MCF 10A (cell line): ENCODE data around the gene RNF31. TPM values are rescaled to one million over a fixed set of nuclear protein-coding genes. Genes with fewer than 3 reads are reported as not detected.

Experiments
- BruUV-seq: library from RNA; stranded (reverse); fragments of 400-500 nt; replicated peaks from 2 replicates; lab custom pipeline; 2021; lab: Mats Ljungman, UMichigan
- CTCF ChIA-PET: fragments of 300-600 bp; sonication (Branson Sonifier 250); formaldehyde crosslinking; extraction: SDS; loops from one replicate; lab custom pipeline; 2021; ENCODE audit warnings: antibody characterized with exemption, inconsistent platforms; lab: Yijun Ruan, JAX
- POLR2A ChIA-PET: fragments of 300-600, 350-650 bp; sonication (Branson Sonifier 250); formaldehyde crosslinking; extraction: SDS; loops from one replicate; lab custom pipeline; 2020; ENCODE audit warnings: antibody characterized with exemption, inconsistent platforms; lab: Yijun Ruan, JAX
- DNase-seq: peaks from one replicate; pipeline ENCODE4 v3.0.0-alpha.2; 2018; ENCODE audit not compliant: unreplicated experiment
- H3K27ac Mint-ChIP-seq: one replicate; pipeline ENCODE4 v1.8.0; 2022; ENCODE audit warnings: mild to moderate bottlenecking, low read depth, mixed read lengths; ENCODE audit not compliant: unreplicated experiment
- H3K27me3 Mint-ChIP-seq: one replicate; pipeline ENCODE4 v1.8.0; 2022; ENCODE audit warnings: mixed read lengths; ENCODE audit not compliant: insufficient read depth, unreplicated experiment
- H3K36me3 Mint-ChIP-seq: one replicate; pipeline ENCODE4 v1.8.0; 2022; ENCODE audit warnings: mild to moderate bottlenecking, moderate library complexity, mixed read lengths; ENCODE audit not compliant: insufficient read depth, unreplicated experiment
- H3K4me1 Mint-ChIP-seq: one replicate; pipeline ENCODE4 v1.8.0; 2022; ENCODE audit warnings: mixed read lengths; ENCODE audit not compliant: insufficient read depth, unreplicated experiment
- H3K4me3 Mint-ChIP-seq: one replicate; pipeline ENCODE4 v1.8.0; 2022; ENCODE audit warnings: mild to moderate bottlenecking, moderate library complexity, mixed read lengths; ENCODE audit not compliant: unreplicated experiment
- H3K9me3 Mint-ChIP-seq: one replicate; pipeline ENCODE4 v1.8.0; 2022; ENCODE audit warnings: mixed read lengths; ENCODE audit not compliant: unreplicated experiment
- CTCF ChIP-seq: fragments of 200-600 bp; IDR thresholded peaks from one replicate; pipeline ENCODE4 v1.8.0; 2022; ENCODE audit warnings: antibody characterized with exemption, mild to moderate bottlenecking; ENCODE audit not compliant: unreplicated experiment
- intact Hi-C: fragments of 100-400 bp; cut with micrococcal nuclease; formaldehyde crosslinking; loops from 2 replicates; pipeline ENCODE4 v1.14.1; 2022
- total RNA-seq: library from RNA; stranded (reverse); gene quantifications from 2 replicates; pipeline ENCODE4 v1.2.3, GENCODE V29; 2022

Gene RNF31
- total RNA-seq, 1 experiment from 2014 or later: 67.4 TPM

- TF ChIP-seq CTCF: no peak
- no TSS peak for BruUV-seq
- no peak within 1 kb of the TSS for H3K4me3 Mint-ChIP-seq
- no peaks in the 10 kb centered on the region for H3K27me3 Mint-ChIP-seq
- DNase-seq: no peak
- H3K27ac Mint-ChIP-seq: no peak within 1 kb of the TSS
- intact Hi-C loops: no loop called here
- H3K9me3 Mint-ChIP-seq: no peaks in the 10 kb centered on the region
- POLR2A ChIA-PET: interaction anchor here (0.6 kb wide), 2 partner anchors 10 to 57 kb away, joined by 3 read pairs; partner anchors contain the start of genes DCAF11 and NRL
- CTCF ChIA-PET: interaction anchor here (0.6 to 3.1 kb wide), 3 partner anchors 11 to 17 kb away, joined by 3 to 21 read pairs (median 6); partner anchors contain the start of genes IPO4 and IRF9
- H3K36me3 Mint-ChIP-seq: peaks cover 27% of the 10 kb centered on the region
- H3K4me1 Mint-ChIP-seq: peaks cover 8% of the 10 kb centered on the region
Observed at GRCh38 chr14:24171422-24172260, 24.3 kb downstream of the RNF31 start, which contains the start of gene REC8. TSS of gene REC8 (plus strand) at chr14:24172080. CDS start at chr14:24172553, 473 bp downstream.

DNA sequence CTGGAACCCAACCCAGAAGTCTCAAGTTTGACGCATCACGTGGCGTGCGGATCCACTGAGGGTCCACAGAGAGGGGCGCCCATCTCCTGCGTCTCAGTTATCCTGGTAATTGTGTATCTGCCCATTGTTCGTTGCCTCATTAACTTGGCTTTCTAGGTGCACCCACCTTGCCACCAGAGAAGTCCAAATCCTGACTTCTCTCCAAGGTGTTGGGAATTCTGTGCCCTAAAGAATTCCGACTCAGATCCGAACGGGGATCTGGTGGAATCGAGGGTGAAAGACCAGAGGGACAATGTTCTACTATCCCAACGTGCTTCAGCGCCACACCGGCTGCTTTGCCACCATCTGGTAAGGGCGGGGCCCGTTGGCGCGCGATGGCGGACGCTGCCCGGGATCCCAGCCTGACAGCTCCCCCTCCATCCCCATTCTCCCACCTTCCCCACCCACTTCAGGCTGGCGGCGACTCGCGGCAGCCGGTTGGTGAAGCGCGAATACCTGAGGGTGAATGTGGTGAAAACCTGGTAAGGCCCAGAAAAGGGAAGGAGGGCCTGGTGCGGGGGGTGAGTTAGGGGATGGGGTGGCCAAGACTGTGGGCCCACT lies 25.1 kb downstream of the RNF31 start:
- no peak for TF ChIP-seq CTCF
- no peak for DNase-seq
- BruUV-seq: no TSS peak
- intact Hi-C loops: no loop called here
- peaks cover 5% of the 10 kb centered on the region for H3K4me1 Mint-ChIP-seq
- no peak overlapping the region for H3K4me3 Mint-ChIP-seq
- no peaks in the 10 kb centered on the region for H3K9me3 Mint-ChIP-seq
- POLR2A ChIA-PET: interaction anchor here (1.2 kb wide), 1 partner anchor 8 kb away, joined by 3 read pairs; no protein-coding TSS in a partner anchor
- CTCF ChIA-PET: interaction anchor here (0.6 to 1.2 kb wide), 2 partner anchors 12 to 16 kb away, joined by 3 to 6 read pairs; partner anchors contain the start of genes IPO4 and IRF9
- no peaks in the 10 kb centered on the region for H3K27me3 Mint-ChIP-seq
- no peak overlapping the region for H3K27ac Mint-ChIP-seq
- H3K36me3 Mint-ChIP-seq: peaks cover 26% of the 10 kb centered on the region

DNA sequence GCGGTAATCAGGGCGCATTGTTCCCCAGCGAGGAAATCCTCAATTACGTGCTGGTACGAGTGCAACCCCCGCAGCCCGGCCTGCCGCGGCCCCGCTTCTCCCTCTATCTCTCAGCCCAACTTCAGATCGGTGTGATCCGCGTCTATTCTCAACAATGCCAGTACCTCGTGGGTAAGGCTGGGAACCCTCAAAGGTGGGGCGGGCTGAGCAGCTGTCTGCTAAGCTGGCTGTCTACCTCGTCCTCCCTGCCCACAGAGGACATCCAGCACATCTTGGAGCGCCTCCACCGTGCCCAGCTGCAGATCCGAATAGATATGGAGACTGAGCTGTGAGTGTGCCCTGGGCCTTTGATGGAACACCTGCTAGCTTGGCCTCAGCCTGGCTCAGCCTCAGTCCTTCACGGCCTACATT lies 25.6 kb downstream of the RNF31 start:
- POLR2A ChIA-PET: interaction anchor here (1.2 kb wide), 1 partner anchor 8 kb away, joined by 3 read pairs; no protein-coding TSS in a partner anchor
- Mint-ChIP-seq H3K4me3 (no peak overlapping the region), H3K9me3 (no peaks in the 10 kb centered on the region), H3K4me1 (peaks cover under 1% of the 10 kb centered on the region), H3K27me3 (no peaks in the 10 kb centered on the region), H3K36me3 (peaks cover 31% of the 10 kb centered on the region), H3K27ac (no peak overlapping the region)
- intact Hi-C loops: no loop called here
- no peak for DNase-seq
- TF ChIP-seq CTCF: no peak
- CTCF ChIA-PET: interaction anchor here (0.6 to 1.3 kb wide), 4 partner anchors 10 to 84 kb away, joined by 3 to 6 read pairs (median 5); partner anchors contain the start of gene IRF9
- no TSS peak for BruUV-seq

- CTCF ChIA-PET: interaction anchor here (0.7 to 1.8 kb wide), 2 partner anchors 11 to 17 kb away, joined by 3 to 6 read pairs; no protein-coding TSS in a partner anchor
- no peak for TF ChIP-seq CTCF
Observed at GRCh38 chr14:24176599-24176998, 29.3 kb downstream of the RNF31 start.

More at GRCh38 chr14:24176599-24176998, 29.3 kb downstream of the RNF31 start:
- Mint-ChIP-seq H3K27ac (no peak overlapping the region), H3K4me1 (no peaks in the 10 kb centered on the region), H3K36me3 (peaks cover 41% of the 10 kb centered on the region), H3K4me3 (no peak overlapping the region), H3K9me3 (no peaks in the 10 kb centered on the region), H3K27me3 (no peaks in the 10 kb centered on the region)
- intact Hi-C loops: no loop called here
- POLR2A ChIA-PET: no interaction called here
- BruUV-seq: no TSS peak
- no peak for DNase-seq
